Activated CD4-positive, alpha-beta memory T cell treated with anti-CD3 and anti-CD28 coated beads, Interleukin-2, amount 10 ng/mL, durations not matched to agents 7 days and 5 days (primary cell): ENCODE measurements around the gene MARK4. TPM values are rescaled to one million over a fixed set of nuclear protein-coding genes. Genes with fewer than 3 reads are reported as not detected.
"Not testable (repeated sequence)": the region's sequence is repeated elsewhere in the genome, so short reads cannot be mapped to it uniquely, and the experiment has no call there.

Experiments used
- CTCF ChIA-PET: fragments of 350-600 bp; sonication (Branson Sonifier 250); formaldehyde crosslinking; loops from one replicate; lab custom pipeline; 2021; ENCODE audit warnings: antibody characterized with exemption, inconsistent platforms; lab: Charles Lee
- POLR2A ChIA-PET: fragments of 350-600 bp; sonication (Branson Sonifier 250); formaldehyde crosslinking; loops from one replicate; lab custom pipeline; 2021; ENCODE audit warnings: antibody characterized with exemption; lab: Charles Lee
- DNase-seq: peaks from one replicate; pipeline ENCODE4 v3.0.0-alpha.2; 2020
- H3K27ac Mint-ChIP-seq: one replicate; pipeline ENCODE4 v1.8.0; 2021; ENCODE audit warnings: mild to moderate bottlenecking, mixed read lengths
- H3K27me3 Mint-ChIP-seq: one replicate; pipeline ENCODE4 v1.8.0; 2021; ENCODE audit warnings: mixed read lengths
- H3K36me3 Mint-ChIP-seq: one replicate; pipeline ENCODE4 v1.8.0; 2021; ENCODE audit warnings: low read depth, mixed read lengths
- H3K4me1 Mint-ChIP-seq: one replicate; pipeline ENCODE4 v1.8.0; 2021; ENCODE audit warnings: mixed read lengths
- H3K4me3 Mint-ChIP-seq: one replicate; pipeline ENCODE4 v1.8.0; 2021; ENCODE audit warnings: mild to moderate bottlenecking, mixed read lengths
- H3K9me3 Mint-ChIP-seq: one replicate; pipeline ENCODE4 v1.8.0; 2021; ENCODE audit warnings: mixed read lengths
- total RNA-seq, 2 experiments: library from RNA; stranded (reverse); gene quantifications; one replicate each; pipeline ENCODE4 v1.2.3, GENCODE V29; 2021

Gene MARK4
- total RNA-seq, 2 experiments from 2014 or later: 26.9 to 33.3 TPM

DNA sequence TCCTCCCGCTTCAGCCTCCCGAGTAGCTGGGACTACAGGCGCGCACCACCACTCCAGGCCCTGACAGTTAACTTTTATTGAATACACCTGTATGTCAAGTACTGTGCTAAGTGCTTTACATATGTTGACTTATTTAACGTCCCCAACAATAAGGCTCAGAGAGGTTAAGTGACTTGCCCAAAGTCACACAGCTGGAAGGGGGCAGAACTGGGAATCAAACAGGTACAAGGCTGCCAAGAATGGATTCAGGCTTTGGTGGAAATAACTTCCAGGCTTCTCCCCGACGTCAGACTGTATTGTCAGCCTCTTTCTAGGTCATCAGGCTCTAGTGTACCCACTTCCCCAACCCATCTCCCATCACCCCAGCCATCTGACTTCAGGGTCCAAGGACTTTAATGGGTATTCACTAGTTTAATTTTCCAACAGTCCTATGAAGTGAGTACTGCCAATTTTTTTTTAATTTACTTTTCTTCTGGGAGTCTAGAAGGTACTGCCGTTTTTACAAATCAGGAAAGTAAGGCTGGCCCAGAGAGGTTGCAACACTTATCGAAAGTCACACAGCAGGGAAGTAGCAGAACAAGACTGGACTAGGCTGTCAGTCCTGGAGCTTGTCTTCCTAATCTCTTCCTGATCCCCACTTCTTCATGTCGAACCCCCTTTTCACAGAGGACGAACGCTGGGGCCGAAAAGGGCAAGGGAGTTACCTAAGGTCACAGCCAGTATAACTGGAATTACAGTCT lies 76.5 kb downstream of the MARK4 start:
- Mint-ChIP-seq H3K4me1 (peaks cover 2% of the 10 kb centered on the region), H3K27ac (no peak overlapping the region), H3K36me3 (no peaks in the 10 kb centered on the region), H3K9me3 (no peaks in the 10 kb centered on the region), H3K4me3 (no peak overlapping the region), H3K27me3 (peaks cover 16% of the 10 kb centered on the region)
- ChIA-PET POLR2A (no interaction called here), CTCF (interaction anchor here (1.6 to 1.8 kb wide), 2 partner anchors 10 to 12 kb away, joined by 5 read pairs; no protein-coding TSS in a partner anchor)
- no peak for DNase-seq

DNA sequence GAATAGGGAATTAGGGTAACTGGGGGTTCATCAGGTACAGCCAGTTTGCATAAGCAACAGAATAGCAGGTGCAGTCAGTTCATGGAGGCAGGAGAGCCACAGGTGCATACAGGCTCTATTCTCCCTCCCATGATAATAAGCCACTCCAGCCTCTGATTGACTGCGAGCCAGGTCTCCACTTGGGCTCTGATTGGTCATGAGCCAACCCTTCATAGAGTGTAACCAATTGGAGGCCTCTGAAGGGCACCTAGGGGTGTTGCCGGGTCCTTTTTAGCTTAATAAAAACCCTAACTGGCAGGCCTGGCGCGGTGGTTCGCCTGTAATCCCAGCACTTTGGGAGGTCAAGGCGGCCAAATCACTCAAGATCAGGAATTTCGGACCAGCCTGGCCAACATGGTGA lies 80.3 kb downstream of the MARK4 start:
- peaks cover under 1% of the 10 kb centered on the region for H3K4me1 Mint-ChIP-seq
- no peak for DNase-seq
- CTCF ChIA-PET: no interaction called here
- no peak overlapping the region for H3K27ac Mint-ChIP-seq
- POLR2A ChIA-PET: no interaction called here
- H3K4me3 Mint-ChIP-seq: no peak overlapping the region
- H3K9me3 Mint-ChIP-seq: no peaks in the 10 kb centered on the region
- peaks cover 3% of the 10 kb centered on the region for H3K27me3 Mint-ChIP-seq
- H3K36me3 Mint-ChIP-seq: no peaks in the 10 kb centered on the region

DNA sequence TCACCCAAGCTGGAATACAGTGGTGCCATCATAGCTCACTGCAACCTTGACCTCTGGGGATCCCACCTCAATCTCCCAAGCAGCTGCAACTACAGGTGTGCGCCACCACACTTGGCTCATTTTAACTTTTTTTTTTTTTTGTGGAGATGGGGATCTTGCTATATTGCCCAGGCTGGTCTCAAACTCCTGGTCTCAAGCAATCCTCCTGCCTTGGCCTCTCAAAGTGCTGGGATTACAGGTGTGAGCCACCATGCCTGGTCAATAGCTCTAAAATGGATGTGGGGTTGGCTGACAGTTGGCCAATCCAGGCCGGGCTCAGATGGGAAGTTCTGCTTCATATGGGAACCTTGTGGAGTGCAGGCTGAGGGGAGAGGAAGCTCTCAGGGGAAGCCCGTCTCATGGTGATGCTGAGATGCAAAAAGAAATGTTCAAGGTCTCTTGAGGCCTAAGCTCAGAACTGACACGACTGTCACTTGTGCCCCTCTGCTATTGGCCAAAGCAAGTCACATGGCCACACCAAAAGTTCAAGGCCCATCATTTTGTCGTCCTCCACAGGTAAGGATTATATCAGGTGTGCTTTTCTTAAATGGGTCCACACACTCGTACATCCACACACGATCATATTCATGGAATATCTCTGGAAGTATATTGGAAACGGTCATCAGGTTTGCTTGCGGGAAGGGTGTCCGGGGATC lies 82.7 kb downstream of the MARK4 start:
- H3K27ac Mint-ChIP-seq: no peak overlapping the region
- POLR2A ChIA-PET: no interaction called here

DNA sequence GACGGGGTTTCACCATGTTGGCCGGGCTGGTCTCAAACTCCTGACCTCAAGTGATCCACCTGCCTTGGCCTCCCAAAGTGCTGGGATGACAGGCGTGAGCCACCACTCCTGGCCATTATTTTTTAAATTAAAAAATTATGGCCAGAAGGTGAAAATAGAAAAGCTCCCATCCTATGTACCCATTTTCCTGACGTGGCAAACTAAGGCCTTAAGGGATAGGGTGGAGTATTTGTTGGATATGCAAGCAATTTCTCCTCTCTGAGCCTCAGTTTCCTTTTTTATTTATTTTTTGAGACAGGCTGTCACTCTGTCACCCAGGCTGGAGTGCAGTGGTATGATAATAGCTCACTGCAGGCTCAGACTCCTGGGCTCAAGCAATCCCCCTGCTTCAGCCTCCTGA lies 83.8 kb downstream of the MARK4 start:
- H3K36me3 Mint-ChIP-seq, H3K27me3 Mint-ChIP-seq, POLR2A ChIA-PET, H3K4me1 Mint-ChIP-seq, H3K4me3 Mint-ChIP-seq, H3K9me3 Mint-ChIP-seq, CTCF ChIA-PET, H3K27ac Mint-ChIP-seq, DNase-seq: not testable (repeated sequence)

More for the DNA sequence above, 82.7 kb downstream of the MARK4 start:
- no peak for DNase-seq
- no peaks in the 10 kb centered on the region for H3K36me3 Mint-ChIP-seq
- peaks cover 4% of the 10 kb centered on the region for H3K27me3 Mint-ChIP-seq
- H3K9me3 Mint-ChIP-seq: no peaks in the 10 kb centered on the region
- H3K4me1 Mint-ChIP-seq: peaks cover 3% of the 10 kb centered on the region
- CTCF ChIA-PET: no interaction called here
- H3K4me3 Mint-ChIP-seq: no peak overlapping the region

DNA sequence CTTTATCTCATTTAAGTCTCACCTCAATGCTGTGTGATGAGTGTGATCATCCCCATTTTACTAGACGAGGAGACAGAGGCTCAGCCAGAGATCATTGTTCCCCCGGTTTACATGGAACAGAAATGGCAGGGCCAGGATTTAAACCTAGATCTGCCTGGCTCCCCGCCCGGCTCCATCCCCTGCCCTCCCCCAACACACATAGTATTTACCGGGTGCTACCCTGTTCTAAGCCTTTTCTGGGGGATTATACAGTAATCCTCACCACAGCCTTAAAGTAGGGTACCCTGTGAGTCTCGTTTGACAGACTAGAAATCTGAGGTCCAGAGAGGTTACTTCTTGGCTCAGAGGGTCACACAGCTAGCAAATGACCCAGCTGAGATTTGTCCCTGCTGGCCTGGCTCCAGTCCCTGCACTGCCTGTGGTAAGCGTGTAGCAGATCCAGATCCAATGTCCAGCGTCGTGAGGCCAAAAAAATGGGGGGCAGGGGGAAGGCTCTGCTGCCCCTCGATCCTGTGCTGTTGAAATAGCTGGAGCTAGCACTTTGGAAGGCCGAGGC lies 85.7 kb downstream of the MARK4 start:
- Mint-ChIP-seq H3K4me3 (no peak overlapping the region), H3K36me3 (no peaks in the 10 kb centered on the region), H3K27ac (no peak overlapping the region), H3K27me3 (peaks cover 9% of the 10 kb centered on the region), H3K9me3 (no peaks in the 10 kb centered on the region), H3K4me1 (peaks cover 7% of the 10 kb centered on the region)
- no peak for DNase-seq
- ChIA-PET POLR2A (no interaction called here), CTCF (interaction anchor here (0.6 to 1.4 kb wide), 4 partner anchors 10 to 658 kb away, joined by 3 to 5 read pairs (median 4); partner anchors contain the start of gene CCDC61)

DNA sequence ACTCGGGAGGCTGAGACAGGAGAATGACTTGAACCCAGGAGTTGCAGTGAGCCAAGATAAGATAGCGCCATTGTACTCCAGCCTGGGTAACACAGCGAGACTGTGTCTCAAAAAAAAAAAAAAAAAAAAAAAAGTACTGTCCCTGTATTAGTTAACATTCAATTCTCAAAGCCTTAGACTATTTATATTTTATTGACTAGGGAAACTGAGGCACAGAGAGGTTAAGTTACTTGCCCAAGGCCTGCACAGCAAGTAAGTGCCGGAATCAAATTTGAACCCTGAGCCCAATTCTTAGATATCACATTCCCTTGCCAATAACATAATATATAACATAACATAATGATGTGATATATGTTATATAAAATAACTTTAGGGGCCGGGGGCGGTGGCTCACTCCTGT lies 88.6 kb downstream of the MARK4 start:
- H3K4me3 Mint-ChIP-seq: no peak overlapping the region
- CTCF ChIA-PET: interaction anchor here (0.8 to 2.1 kb wide), 11 partner anchors 13 to 247 kb away, joined by 3 to 6 read pairs (median 4); partner anchors contain the start of gene PPP1R37
- DNase-seq: no peak
- no peak overlapping the region for H3K27ac Mint-ChIP-seq
- no peaks in the 10 kb centered on the region for H3K9me3 Mint-ChIP-seq
- POLR2A ChIA-PET: no interaction called here
- H3K36me3 Mint-ChIP-seq: no peaks in the 10 kb centered on the region
- peaks cover 7% of the 10 kb centered on the region for H3K4me1 Mint-ChIP-seq
- peaks cover 12% of the 10 kb centered on the region for H3K27me3 Mint-ChIP-seq

DNA sequence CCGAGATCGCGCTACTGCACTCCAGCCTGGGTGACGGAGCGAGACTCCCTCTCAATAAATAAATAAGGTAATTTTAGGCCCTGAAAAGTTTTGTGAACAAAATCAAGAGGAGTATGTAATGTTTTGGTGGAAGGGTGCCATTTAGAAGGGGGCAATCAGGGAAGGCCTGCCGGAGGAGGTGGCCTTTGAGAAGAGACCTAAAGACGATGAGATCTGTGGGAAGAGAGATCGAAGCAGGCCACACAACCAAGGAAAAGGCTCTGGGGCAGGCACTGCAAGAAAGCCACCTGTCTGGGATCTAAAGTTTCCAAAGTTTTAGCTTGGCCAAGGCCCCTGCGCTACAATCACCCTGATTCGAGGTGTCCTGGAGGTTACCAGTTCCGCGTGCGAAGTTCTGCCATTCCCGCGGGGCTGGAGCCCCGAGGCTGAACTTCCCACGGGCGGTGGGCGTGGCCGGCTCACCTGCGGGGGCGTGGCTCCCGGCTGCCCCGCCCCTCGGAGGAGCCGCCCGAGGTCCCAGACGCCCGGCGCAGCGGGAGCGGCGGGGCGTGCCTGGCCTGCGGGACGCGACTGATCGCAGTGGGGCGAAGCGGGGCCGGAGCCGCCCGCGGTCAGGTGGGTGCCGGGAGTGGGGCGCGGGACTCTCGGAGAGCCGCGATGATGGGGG lies 89.3 kb downstream of the MARK4 start, which contains the start of gene KLC3:
TSS of gene KLC3 (plus strand) at position 519 of the 667 bp plus-strand sequence. CDS start 4,792 bp downstream, outside the sequence.
- Mint-ChIP-seq H3K4me3 (peak within 1 kb of the TSS; percentile 15), H3K27me3 (peaks cover 13% of the 10 kb centered on the region), H3K27ac (no peak within 1 kb of the TSS), H3K9me3 (no peaks in the 10 kb centered on the region), H3K36me3 (no peaks in the 10 kb centered on the region), H3K4me1 (peaks cover 7% of the 10 kb centered on the region)
- DNase-seq: peak; percentile 41
- CTCF ChIA-PET: interaction anchor here (1.5 to 2.0 kb wide), 3 partner anchors 14 to 138 kb away, joined by 3 to 5 read pairs (median 4); no protein-coding TSS in a partner anchor
- POLR2A ChIA-PET: no interaction called here

DNA sequence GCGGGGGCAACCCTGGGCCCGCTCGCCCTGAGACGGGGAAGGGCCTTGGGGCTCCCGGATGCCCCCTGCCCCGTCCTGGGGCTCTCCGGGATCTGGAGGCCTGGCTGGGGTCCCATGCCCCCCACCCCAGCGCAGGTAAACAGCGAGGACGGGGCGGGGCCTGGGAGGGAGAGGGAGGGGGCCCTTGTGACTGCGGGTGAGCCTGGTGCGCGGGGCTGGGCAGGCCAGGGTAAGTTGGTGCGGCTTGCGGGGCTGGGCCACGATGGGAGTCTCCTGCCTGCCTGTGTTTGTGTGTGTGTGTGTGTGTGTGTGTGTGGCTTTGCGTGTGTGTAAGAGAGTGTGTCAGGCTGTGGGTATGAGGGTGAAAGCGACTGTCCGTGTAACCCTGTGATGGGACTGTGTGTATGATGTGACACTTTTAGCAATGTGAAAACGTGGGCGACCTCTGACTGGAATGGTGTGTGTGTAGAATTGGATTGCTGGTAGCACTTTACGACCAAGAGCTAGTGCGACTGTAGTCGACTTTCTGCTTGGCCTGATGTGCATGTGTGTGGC lies 89.9 kb downstream of the MARK4 start:
- H3K9me3 Mint-ChIP-seq: no peaks in the 10 kb centered on the region
- H3K4me3 Mint-ChIP-seq: no peak overlapping the region
- ChIA-PET CTCF (interaction anchor here (1.8 kb wide), 1 partner anchor 138 kb away, joined by 4 read pairs; no protein-coding TSS in a partner anchor), POLR2A (interaction anchor here (0.6 kb wide), 1 partner anchor 519 kb away, joined by 5 read pairs; no protein-coding TSS in a partner anchor)
- H3K4me1 Mint-ChIP-seq: peaks cover 7% of the 10 kb centered on the region
- DNase-seq: no peak
- peaks cover 16% of the 10 kb centered on the region for H3K27me3 Mint-ChIP-seq
- no peaks in the 10 kb centered on the region for H3K36me3 Mint-ChIP-seq
- H3K27ac Mint-ChIP-seq: no peak overlapping the region

DNA sequence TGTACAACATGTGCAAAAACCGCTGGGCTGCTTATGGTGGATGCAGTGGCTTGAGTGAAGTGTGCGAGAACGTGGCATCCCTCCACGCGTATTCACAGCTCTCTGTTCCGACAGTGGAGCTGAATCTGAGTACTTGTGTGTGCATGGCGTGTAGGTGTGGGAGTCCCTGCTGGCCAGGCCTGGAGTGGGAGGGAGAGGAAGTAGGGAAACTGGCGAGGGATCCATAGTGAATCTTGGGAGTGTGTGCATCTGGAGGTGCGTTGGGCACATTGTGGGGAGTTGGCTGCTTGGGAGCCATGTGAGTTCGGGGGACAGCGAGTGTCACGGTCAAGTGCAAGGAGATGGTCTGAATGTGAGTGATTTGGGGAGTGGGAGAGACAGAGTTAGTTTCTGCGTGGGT lies 91.8 kb downstream of the MARK4 start:
- H3K4me3 Mint-ChIP-seq: no peak overlapping the region
- ChIA-PET CTCF (no interaction called here), POLR2A (no interaction called here)
- no peak for DNase-seq
- no peaks in the 10 kb centered on the region for H3K9me3 Mint-ChIP-seq
- H3K27ac Mint-ChIP-seq: no peak overlapping the region
- H3K4me1 Mint-ChIP-seq: peaks cover 7% of the 10 kb centered on the region
- H3K27me3 Mint-ChIP-seq: peaks cover 13% of the 10 kb centered on the region
- no peaks in the 10 kb centered on the region for H3K36me3 Mint-ChIP-seq

DNA sequence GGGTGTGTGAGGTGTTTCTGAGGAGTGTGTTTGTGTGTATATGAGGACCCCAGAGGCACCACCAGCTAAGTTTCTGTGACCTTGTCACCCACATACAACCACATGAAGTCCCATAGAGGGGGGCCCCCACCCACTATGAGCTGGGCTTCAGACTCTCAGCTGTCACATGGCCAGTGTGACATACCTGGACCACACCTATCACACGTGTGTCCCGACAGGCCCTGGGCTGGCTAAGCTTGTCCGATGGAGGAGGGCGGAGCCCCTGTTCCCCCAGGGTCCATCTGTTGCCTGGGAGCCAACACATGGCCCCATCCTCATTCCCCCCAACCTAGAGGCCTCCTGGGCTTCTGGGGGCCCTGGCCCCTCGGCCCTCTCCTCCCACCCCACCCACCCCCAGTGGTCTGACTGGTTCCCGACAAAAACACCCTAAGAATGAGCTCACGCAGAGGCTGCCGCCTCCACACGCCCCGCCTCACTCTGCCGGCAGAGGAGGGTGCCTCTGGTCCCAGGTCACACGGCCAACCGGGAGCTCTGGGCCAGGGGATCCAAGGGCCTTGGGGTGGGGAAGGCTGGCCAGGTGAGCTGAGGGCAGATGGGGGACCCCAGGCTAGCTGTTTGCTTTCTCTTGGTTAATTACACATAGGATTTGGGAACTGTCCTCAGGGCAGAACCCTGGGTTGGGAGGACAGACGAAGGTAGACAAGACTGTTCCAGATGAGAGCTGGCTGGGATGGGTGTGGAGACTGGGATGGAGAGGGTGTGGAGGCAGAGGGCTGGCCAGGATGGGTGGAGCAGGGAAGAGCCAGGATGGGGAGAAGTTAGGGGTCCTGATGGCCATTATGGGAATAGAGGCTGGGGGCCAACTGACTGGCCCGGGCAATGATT lies 93.8 kb downstream of the MARK4 start:
- no peak for DNase-seq
- H3K27me3 Mint-ChIP-seq: peaks cover 13% of the 10 kb centered on the region
- H3K4me1 Mint-ChIP-seq: peaks cover 3% of the 10 kb centered on the region
- H3K9me3 Mint-ChIP-seq: no peaks in the 10 kb centered on the region
- no peak overlapping the region for H3K27ac Mint-ChIP-seq
- no peaks in the 10 kb centered on the region for H3K36me3 Mint-ChIP-seq
- POLR2A ChIA-PET: no interaction called here
- no peak overlapping the region for H3K4me3 Mint-ChIP-seq
- CTCF ChIA-PET: interaction anchor here (0.7 kb wide), 1 partner anchor 279 kb away, joined by 4 read pairs; no protein-coding TSS in a partner anchor

DNA sequence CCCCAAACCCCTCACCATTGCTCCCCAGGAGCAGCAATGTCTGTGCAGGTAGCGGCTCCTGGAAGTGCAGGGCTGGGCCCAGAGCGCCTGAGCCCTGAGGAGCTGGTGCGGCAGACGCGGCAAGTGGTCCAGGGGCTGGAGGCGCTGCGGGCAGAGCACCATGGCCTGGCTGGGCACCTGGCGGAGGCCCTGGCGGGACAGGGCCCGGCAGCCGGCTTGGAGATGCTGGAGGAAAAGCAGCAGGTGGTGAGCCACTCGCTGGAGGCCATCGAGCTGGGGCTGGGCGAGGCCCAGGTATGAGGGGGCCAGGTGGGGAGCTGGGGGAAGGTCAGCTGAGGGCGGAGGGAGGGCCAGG lies 94.4 kb downstream of the MARK4 start:
- H3K27me3 Mint-ChIP-seq: peaks cover 8% of the 10 kb centered on the region
- H3K9me3 Mint-ChIP-seq: no peaks in the 10 kb centered on the region
- H3K27ac Mint-ChIP-seq: no peak overlapping the region
- ChIA-PET POLR2A (no interaction called here), CTCF (no interaction called here)
- no peak overlapping the region for H3K4me3 Mint-ChIP-seq
- H3K36me3 Mint-ChIP-seq: no peaks in the 10 kb centered on the region
- DNase-seq: no peak
- H3K4me1 Mint-ChIP-seq: no peaks in the 10 kb centered on the region

DNA sequence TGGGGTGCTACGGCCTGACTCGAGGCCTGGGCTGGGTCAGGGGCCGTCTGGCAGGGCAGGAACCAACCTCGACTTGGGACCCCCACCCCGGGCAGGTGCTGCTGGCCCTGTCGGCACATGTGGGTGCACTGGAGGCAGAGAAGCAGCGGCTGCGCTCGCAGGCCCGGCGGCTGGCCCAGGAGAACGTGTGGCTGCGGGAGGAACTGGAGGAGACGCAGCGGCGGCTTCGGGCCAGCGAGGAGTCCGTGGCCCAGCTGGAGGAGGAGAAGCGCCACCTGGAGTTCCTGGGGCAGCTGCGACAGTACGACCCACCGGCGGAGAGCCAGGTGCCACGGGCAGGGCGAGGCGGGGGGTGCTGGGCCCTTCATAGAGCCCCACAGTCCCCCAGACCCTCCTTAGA lies 95.4 kb downstream of the MARK4 start:
- H3K4me3 Mint-ChIP-seq: no peak overlapping the region
- ChIA-PET CTCF (no interaction called here), POLR2A (no interaction called here)
- peaks cover 8% of the 10 kb centered on the region for H3K27me3 Mint-ChIP-seq
- no peak overlapping the region for H3K27ac Mint-ChIP-seq
- H3K9me3 Mint-ChIP-seq: no peaks in the 10 kb centered on the region
- H3K4me1 Mint-ChIP-seq: no peaks in the 10 kb centered on the region
- H3K36me3 Mint-ChIP-seq: no peaks in the 10 kb centered on the region
- no peak for DNase-seq
